Activated CD4-positive, alpha-beta T cell treated with anti-CD3 and anti-CD28 coated beads, Interleukin-10, Interleukin-2, amounts not matched to agents 100 ng/mL and 50 ng/mL, durations not matched to agents 16 hours and 8 hours (primary cell): Measurements from ENCODE around the gene AP1M1.

Experiments used
- DNase-seq: peaks from one replicate; pipeline ENCODE4 v3.0.0-alpha.2; 2020

Gene AP1M1

GRCh38 chr19:16185768-16186123 is 12.0 kb upstream of the AP1M1 start:
- peak; percentile 47 for DNase-seq

GRCh38 chr19:16188521-16188920 is 9.2 kb upstream of the AP1M1 start:
- no peak for DNase-seq

- DNase-seq = no peak
Observed at GRCh38 chr19:16190198-16190597, 7.5 kb upstream of the AP1M1 start.

DNA sequence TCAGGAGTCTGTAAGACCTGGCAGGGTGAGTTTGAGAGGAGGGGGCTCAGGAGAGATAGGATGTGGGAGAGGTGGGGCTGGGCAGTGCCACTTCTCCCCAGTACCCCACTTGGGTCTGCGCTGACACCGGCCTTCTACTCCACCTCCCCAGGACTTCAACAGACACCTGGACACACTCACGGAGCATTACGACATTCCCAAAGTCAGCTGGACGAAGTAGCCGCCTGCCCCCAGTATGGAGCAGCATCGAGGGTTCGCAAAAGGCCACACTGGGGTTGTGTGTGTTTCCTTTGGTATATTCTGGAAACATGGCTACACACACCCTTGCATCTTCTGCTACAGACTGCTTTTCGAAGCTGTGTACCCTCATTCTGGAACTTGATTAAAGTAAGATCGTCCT is 7.0 kb upstream of the AP1M1 start:
- no peak for DNase-seq

DNA sequence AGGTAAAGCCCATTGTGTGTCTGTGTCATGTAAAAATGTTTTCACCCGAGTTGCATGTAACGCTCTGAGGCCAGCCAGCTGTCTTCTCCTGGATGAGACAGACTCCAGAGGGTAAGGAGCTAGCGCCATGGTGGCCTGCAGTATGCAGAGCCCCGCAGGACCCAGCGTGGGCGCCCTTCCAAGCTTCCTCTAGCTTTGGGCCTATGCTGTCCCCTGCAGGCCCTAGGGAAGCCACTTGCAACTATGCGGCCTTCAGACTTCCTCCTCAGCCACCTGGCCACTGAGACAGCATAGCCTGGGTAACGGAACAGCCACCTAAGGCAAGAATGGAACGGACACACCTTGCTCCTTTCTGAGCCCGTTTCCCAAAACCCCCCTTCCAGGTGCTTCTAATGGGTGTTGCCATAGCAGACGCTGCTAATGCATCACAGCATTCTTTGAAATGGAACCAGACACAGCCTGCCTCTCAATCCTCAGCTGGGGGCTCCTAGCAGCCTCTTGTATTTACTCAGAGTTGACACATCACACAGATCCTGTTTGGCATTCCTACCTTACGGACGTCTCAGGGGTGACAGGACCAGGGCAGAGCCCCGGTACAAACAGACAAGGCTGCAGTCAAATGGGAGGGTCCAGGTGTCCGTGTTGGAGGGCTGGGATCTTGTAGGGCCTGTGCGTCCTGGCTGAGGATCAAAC is 6.3 kb upstream of the AP1M1 start:
- DNase-seq = no peak

GRCh38 chr19:16193466-16193865 is 4.2 kb upstream of the AP1M1 start:
- DNase-seq = no peak

GRCh38 chr19:16197188-16197621 is 506 bp upstream of the AP1M1 start:
- DNase-seq = no peak

DNA sequence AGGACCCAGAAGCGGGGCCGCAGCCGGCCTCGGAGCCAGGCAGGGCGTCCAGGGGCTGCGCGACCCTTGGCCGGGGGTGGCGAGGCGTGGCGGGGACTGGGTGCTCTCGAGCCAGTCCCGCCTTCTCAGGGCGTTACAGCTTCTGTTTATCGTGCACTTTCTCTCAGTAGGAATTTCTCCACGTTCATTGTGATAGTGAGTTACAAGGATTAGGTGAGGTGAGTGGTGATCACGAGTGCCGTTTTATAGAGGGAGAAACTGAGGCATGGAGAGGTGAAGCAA is 600 bp downstream of the AP1M1 start:
- no peak for DNase-seq

DNA sequence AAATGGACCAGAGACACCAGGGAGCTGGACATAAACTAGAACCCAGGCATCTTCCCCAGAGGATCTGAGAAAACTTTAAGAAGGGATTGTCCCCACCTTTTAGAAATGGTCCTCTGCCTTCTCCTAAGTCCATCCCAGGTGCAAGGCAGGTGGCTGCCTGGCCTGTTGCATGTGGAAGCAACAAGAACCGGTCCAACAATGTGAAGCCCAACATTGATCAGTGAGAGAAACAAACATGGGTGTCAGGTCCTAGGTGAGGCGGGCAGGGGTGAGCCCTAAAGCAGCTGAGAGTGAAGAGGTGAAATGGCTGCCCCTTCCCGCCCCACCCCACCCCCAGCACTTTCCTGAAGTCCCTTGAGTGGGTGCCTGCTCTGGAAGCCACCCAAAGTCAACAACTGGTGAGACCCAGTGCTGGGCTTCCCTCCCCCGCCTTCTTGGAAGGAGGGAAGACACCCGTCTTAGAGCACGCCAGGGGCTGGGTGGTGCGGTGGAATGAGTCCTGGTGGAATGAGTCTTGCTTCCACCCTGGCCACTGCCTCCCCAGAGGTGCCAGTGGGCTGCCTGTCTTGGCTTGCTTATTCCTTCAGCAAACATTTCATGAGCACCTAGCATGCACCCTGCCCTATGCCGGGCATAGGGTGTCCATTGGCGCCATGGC is 1.7 kb downstream of the AP1M1 start:
- no peak for DNase-seq

GRCh38 chr19:16200038-16201010 is 2.6 kb downstream of the AP1M1 start:
- no peak for DNase-seq

DNA sequence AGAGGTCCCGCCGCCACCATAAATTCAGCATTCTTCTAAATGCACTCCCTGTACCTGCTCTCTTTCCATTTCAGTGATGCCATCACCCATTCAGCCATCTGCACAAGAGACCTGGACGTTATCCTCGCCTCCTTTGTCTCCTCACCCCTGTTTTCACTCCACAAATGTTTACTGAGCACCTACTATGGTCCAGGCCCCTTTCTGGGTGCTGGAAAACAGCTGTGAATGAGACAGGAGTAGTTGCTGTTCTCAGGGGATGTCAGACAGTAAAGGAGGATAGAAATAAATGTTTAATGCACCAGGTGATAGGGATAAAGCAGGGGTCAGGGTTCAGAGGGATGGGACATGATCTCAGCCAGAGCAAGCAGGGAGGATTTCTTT is 3.3 kb downstream of the AP1M1 start:
- no peak for DNase-seq

DNA sequence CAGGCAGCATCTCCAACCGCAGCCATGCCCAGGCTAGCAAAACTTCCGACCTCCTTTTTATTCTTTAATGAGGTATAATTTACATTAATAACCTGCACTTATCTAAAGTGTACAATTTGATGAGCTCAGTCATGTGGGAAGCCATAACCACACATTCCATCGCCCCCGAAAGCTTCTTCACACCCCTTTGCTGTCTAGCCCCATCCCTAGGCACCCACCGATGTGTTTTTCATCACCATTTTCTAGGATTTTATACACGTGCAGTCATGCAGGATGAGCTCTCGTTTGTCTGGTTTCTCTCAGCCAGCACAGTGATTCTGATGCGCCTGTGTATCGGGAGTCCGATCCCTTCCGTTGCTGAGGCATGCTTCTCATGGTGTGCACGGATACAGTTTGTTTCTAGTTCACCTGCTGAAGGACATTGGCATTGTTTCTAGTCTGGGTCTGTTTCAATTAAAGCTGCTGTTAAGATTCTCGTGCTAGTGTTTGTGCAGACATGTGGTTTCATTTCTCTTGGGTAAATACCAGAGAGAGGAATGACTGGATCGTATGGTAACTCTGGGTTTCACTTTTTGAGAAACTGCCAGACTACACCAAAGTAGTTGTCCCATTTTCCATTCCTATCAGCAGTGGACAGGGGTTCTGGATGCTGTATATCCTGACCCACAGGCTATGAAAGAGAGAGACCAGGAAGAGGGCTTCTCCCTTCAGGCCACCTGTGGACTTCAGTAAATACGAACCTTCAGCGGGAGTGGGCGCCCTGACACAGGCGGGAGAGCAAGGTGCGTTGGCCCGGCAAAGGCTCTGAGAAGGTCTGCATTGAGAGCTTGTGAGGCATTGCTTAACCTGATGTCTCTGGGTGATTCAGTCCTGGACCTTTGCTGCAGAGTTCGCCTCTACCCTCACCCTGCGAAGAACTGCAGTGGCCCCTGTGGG is 4.9 kb downstream of the AP1M1 start:
- DNase-seq = peak; percentile 39

GRCh38 chr19:16203256-16204004 is 5.7 kb downstream of the AP1M1 start:
- DNase-seq = no peak

GRCh38 chr19:16204005-16204294 is 6.2 kb downstream of the AP1M1 start:
- no peak for DNase-seq

DNA sequence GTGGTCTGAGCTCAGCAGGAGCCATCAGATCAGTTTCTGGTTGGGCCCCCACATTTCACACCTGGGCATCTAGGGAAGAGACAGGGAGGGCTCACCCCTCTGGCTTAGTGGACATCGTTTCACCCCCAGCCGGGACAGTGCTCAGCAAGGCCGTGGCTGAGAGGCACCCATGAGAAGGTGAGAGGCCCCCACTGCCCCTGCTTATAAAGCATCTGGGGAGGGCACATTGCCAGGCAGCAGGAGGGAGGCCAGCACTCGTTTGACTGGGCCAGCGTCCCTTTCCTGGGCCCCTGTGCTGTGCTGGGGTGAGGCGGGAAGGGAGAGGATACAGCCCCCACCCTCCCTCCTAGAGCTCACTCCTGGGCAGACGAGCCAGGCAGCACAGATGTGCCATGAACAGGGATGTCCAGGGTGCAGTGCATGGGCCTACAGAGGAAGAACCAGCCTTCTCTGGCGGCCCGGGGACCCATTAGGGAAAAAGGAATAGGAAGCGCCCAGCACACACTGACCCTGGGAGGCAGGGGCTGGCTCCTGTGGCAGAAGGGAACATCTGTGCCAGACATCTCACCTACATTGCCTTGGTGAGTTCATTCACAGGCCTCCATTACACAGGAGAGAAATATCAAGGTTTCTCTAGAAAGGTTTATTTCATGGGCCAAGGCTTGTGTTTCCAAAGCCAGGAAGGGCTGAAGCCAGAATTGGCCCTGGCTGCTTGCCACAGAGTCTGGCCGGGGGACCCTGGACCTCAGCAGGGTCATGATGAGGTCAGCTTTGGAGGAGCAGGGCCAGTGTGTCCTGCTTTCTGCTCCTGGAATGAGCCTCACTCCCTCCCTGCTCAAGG is 7.7 kb downstream of the AP1M1 start:
- DNase-seq = no peak

DNA sequence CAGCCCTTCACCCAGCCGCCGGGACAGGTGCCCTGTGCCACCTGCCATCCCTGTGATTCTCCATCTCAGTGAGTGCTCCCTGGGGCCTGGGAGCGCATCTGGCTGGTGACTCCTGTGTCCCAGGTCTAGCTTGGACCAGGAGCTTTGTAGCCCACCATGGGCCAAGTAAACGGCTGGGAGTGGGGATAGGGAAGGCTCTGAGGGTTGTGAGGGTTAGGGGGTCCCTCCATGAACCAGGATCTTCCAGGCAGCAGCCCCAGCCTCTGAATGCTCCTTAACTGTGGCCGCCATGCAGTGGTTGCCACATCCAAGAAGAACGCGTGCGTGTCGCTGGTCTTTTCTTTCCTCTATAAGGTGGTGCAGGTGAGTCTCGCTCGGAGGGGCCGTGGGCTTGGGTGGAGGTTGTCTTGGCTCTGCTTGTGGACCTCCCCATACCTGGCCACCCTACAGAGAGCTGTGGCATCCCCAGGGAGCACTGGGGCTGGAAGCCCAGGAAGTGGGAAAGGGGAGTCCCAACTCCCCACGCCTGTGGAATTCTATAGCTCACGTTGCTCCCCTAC is 8.4 kb downstream of the AP1M1 start:
- no peak for DNase-seq

DNA sequence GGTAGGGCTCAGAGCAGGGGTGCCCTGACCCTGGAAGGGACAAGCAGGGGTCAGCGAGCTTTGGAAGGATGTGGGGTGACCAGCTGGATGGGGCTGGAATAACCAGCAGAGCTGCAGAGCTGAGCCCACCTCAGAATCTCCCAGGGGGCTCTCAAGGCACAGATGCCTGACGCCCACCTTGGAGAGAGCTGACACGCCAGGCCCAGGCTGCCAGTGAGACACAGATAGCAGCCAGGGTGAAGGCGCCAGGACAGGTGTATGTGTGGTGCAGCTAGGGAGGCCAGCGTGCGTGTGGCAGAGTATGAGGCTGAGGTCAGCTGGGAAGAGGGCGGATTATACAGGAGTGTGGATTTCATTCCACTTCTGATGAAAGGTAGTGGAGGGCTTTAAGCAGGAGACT is 8.9 kb downstream of the AP1M1 start:
- DNase-seq = no peak

DNA sequence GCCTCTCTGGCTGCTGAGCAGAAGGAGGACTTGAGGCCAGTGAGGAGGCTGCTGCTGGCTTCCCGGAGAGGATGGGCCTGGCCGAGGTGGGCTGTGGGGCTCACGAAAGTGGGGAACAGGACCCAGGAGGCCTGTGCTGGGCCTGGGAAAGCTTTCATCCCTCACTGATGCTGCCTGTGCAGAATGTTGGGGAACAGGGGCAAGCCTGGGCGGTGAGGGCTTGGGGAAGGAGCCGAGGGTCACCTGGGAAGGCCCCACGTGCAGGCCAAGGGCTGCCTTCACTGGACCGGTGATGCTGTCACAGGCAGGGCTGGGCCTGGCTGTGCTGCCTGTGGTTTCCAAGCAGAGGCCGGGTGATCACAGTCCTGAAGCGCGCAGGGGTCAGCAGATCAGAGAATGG is 9.4 kb downstream of the AP1M1 start:
- DNase-seq = no peak

GRCh38 chr19:16207490-16208025 is 9.8 kb downstream of the AP1M1 start:
- DNase-seq = no peak

GRCh38 chr19:16208064-16208759 is 10.5 kb downstream of the AP1M1 start:
- peak; percentile 18 for DNase-seq
